Spleen (tissue), 11 donors: ENCODE results near the gene EME1. TPM values are rescaled to one million over a fixed set of nuclear protein-coding genes. Genes with fewer than 3 reads are reported as not detected.

ENCODE experiments used
- DNase-seq: peaks from one replicate; pipeline ENCODE4 v3.0.0-alpha.2; 2020
- H3K27ac ChIP-seq, 8 donors: fragments of 200-600 bp; sonication (generic) in 7 of 8; 1 replicate in 4 of 8; 2 replicates in 4 of 8; pipeline versions ENCODE4 v1.5.0 to v1.8.0; 2016 to 2021; ENCODE audit warnings: inconsistent platforms in 4 of 8, mild to moderate bottlenecking in 4 of 8, moderate library complexity in 1 of 8
- H3K27me3 ChIP-seq, 7 donors: fragments of 200-600 bp; sonication (generic) in 6 of 7; replicated peaks in 1 of 7; 1 replicate in 4 of 7; 2 replicates in 3 of 7; pipeline versions ENCODE4 v1.5.0 to v1.8.0; 2016 to 2021; ENCODE audit warnings: inconsistent platforms in 3 of 7, mild to moderate bottlenecking in 1 of 7
- H3K36me3 ChIP-seq, 6 donors: fragments of 200-600 bp; sonication (generic) in 5 of 6; 1 replicate in 4 of 6; 2 replicates in 2 of 6; pipeline versions ENCODE4 v1.5.0 to v1.8.0; 2016 to 2021; ENCODE audit warnings: inconsistent platforms in 2 of 6
- H3K4me1 ChIP-seq, 6 donors: fragments of 200-600 bp; sonication (generic) in 5 of 6; 1 replicate in 3 of 6; 2 replicates in 3 of 6; pipeline versions ENCODE4 v1.5.0 to v1.8.0; 2016 to 2021; ENCODE audit warnings: inconsistent platforms in 3 of 6
- H3K4me3 ChIP-seq, 8 donors: fragments of 200-600 bp; sonication (generic) in 7 of 8; 1 replicate in 4 of 8; 2 replicates in 4 of 8; pipeline versions ENCODE4 v1.5.0 to v1.8.0; 2016 to 2021; ENCODE audit warnings: inconsistent platforms in 4 of 8, mild to moderate bottlenecking in 4 of 8, moderate library complexity in 2 of 8
- H3K9me3 ChIP-seq, 8 donors: fragments of 200-600 bp; sonication (generic) in 7 of 8; 1 replicate in 4 of 8; 2 replicates in 4 of 8; pipeline versions ENCODE4 v1.5.0 to v1.8.0; 2016 to 2021; ENCODE audit warnings: inconsistent platforms in 4 of 8
- POLR2A ChIP-seq, 3 donors: fragments of 450-650 bp; IDR thresholded peaks; one replicate each; pipeline ENCODE4 v1.5.1; 2017; ENCODE audit warnings: antibody characterized with exemption in 3 of 3, mild to moderate bottlenecking in 1 of 3
- POLR2AphosphoS5 ChIP-seq, 3 donors: sonication (generic); formaldehyde crosslinking; IDR thresholded peaks; one replicate each; pipeline ENCODE4 v1.5.1; 2017; ENCODE audit warnings: antibody characterized with exemption in 3 of 3
- WGBS, 5 donors: extraction: QIAGEN DNeasy Blood & Tissue Kit in 3 of 5; methylation state at CpG; one replicate each; pipeline versions ENCODE4 v1.1.5 to v1.1.7; 2013 to 2018; 5-methylcytosine and 5-hydroxymethylcytosine counted together
- intact Hi-C: fragments of 100-400 bp; cut with DNase I; formaldehyde crosslinking; loops from one replicate; pipeline ENCODE4 v1.15.0; 2023; ENCODE audit warnings: low total_unique reads
- polyA plus RNA-seq, 3 donors: library from polyadenylated mRNA; stranded (reverse); fragments of 200-250 nt; gene quantifications; one replicate each; pipeline ENCODE4 v1.2.1, GENCODE V29; 2013
- total RNA-seq, 7 donors: library from RNA; depleted of rRNA in 3 of 7; stranded (reverse); fragments of >200 nt in 3 of 7; fragmentation: NEBNext Ultra II Directional in 4 of 7; extraction: Animal tissue kit (Norgen Biotek cat#: 25700) in 4 of 7; gene quantifications; one replicate each; pipeline versions ENCODE4 v1.1.0 to v1.2.1, GENCODE V29; 2016 to 2021
- TF ChIP-seq, protein P1 (sequence below), 11 experiments: fragments of 200-600 bp in 7 of 11; fragments of 450-650 bp in 4 of 11; sonication (generic) in 4 of 11; IDR thresholded peaks in 8 of 11; conservative IDR thresholded peaks in 3 of 11; 1 replicate in 7 of 11; 2 replicates in 4 of 11; pipeline versions ENCODE4 v1.4.0 to v1.8.0; 2016 to 2021; ENCODE audit warnings: antibody characterized with exemption in 11 of 11, inconsistent platforms in 4 of 11, mild to moderate bottlenecking in 1 of 11
- donor health status: healthy with polysubstance abuse.
- donor health status: DM: no; HTN: no; CAD: no; lungs with moderate emphysema.
- donor health status: DM: no; HTN: no; CAD: no.
- donor health status: Bipolar disorder and iron deficiency.
- donor health status: healthy.
- donor health status: DM: no; HTN: no; CAD: no.
- donor health status: DM: yes; HTN: yes; CAD: no.

Gene EME1
- total and polyA plus RNA-seq, 10 donors, result 0.66 to 3.6 (median 1.9) TPM

DNA sequence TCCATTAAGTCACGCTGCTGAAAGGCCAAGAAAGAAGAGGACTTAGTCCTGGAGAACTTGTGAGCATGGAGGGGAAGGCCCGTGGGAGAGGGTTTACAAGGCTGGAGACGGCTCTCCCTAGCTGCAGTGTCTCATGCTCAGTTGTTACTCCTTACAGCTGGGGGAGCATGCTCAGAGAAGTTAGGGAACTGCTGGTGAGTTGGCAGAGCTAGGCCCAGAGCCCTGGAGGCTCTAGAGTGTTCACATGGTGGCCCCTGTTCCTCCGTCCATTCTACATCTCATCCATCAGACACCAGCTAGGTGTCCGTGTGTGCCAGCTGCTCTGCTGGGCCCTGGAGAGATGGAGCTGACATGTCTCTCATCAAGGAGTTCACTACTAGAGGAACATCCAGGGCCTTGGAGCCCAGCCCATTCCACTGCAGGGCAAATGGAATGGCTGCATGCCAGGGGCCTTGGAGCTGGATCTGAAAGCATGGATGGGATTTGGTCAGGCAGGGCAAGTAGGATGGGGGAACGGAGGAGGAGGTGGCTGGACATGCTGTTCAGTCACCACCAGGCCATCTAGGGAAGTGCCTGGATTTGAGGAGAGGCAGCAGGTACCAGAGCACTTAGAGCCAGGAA lies 20.8 kb upstream of the EME1 start:
- DNase-seq, result no peak
- H3K4me3 ChIP-seq, result no peak overlapping the region
- 83 to 90% (median 87%) methylated on average over 6 of the region's 6 CpGs for WGBS, 5 donors
- H3K9me3 ChIP-seq, result no peaks in the 10 kb centered on the region
- TF ChIP-seq POLR2AphosphoS5 (IDR thresholded peaks at IDR 0.05), result no peak
- TF ChIP-seq POLR2A (IDR thresholded peaks at IDR 0.05), result no peak
- TF ChIP-seq, protein P1, sequence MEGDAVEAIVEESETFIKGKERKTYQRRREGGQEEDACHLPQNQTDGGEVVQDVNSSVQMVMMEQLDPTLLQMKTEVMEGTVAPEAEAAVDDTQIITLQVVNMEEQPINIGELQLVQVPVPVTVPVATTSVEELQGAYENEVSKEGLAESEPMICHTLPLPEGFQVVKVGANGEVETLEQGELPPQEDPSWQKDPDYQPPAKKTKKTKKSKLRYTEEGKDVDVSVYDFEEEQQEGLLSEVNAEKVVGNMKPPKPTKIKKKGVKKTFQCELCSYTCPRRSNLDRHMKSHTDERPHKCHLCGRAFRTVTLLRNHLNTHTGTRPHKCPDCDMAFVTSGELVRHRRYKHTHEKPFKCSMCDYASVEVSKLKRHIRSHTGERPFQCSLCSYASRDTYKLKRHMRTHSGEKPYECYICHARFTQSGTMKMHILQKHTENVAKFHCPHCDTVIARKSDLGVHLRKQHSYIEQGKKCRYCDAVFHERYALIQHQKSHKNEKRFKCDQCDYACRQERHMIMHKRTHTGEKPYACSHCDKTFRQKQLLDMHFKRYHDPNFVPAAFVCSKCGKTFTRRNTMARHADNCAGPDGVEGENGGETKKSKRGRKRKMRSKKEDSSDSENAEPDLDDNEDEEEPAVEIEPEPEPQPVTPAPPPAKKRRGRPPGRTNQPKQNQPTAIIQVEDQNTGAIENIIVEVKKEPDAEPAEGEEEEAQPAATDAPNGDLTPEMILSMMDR (IDR thresholded peaks at IDR 0.05 in 8 of 11, conservative IDR thresholded peaks at IDR 0.05 in 3 of 11), result no peak
- H3K36me3 ChIP-seq, result peaks cover 0 to 55% (median 41%) of the 10 kb centered on the region in 6 donors
- intact Hi-C loops, result no loop called here
- peaks cover 6 to 30% (median 19%) of the 10 kb centered on the region in 6 donors for H3K4me1 ChIP-seq
- no peak overlapping the region for H3K27ac ChIP-seq
- no peaks in the 10 kb centered on the region for H3K27me3 ChIP-seq

DNA sequence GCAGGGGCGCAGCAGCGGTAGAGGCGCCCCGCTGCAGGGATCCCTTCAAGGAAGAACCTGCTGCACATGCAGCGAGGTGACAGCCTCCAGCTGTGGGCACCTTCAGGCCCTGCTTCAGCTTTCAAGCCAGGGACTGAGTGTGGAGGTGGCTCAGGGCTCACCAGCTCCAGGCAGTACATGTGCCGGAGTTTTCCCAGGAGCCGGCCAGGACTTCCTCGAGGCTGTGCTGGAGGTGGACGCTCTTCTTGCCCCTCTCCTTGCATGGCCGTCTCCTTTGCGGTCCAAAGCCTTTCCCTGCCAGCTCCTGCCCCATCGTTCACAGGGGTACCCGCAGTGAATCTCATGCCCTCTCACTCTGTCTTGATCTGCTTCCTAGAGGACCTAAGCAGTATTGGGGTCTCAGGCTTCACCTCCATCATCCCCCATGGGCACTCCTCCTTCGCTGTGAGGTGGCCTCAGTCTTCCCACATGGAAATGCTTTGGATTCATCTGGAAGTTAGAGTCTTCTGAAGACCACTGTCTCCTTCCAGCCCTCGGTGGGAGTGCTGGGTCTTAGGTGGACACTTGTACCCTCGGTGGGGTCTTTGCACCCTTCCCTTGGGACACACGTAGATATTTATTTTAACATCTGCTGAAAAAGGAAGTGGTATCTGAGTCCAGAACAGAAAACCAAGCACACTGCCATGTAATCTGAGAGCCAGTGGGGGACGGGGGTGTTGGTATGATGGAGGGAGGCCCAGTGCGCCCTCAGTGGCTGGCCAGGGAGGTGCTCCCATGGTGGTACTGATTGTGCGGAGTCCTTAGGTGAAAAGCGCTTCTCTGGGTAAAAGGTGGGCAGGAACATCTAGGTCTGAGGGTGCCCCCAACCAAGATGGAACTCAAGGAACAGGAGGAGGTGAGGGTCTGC lies 20.1 kb upstream of the EME1 start:
- no peak for DNase-seq
- Histone ChIP-seq H3K9me3 (no peaks in the 10 kb centered on the region), H3K27ac (no peak overlapping the region), H3K4me1 (peaks cover 0 to 23% (median 11%) of the 10 kb centered on the region in 6 donors), H3K4me3 (no peak overlapping the region), H3K27me3 (no peaks in the 10 kb centered on the region), H3K36me3 (peaks cover 0 to 63% (median 48%) of the 10 kb centered on the region in 6 donors)
- WGBS, 5 donors, result 83 to 93% (median 91%) methylated on average over 18 to 21 of the region's 21 CpGs
- TF ChIP-seq POLR2AphosphoS5 (IDR thresholded peaks at IDR 0.05) (no peak), POLR2A (IDR thresholded peaks at IDR 0.05) (no peak)
- TF ChIP-seq, protein P1 (IDR thresholded peaks at IDR 0.05 in 8 of 11, conservative IDR thresholded peaks at IDR 0.05 in 3 of 11), result no peak
- intact Hi-C loops, result no loop called here

DNA sequence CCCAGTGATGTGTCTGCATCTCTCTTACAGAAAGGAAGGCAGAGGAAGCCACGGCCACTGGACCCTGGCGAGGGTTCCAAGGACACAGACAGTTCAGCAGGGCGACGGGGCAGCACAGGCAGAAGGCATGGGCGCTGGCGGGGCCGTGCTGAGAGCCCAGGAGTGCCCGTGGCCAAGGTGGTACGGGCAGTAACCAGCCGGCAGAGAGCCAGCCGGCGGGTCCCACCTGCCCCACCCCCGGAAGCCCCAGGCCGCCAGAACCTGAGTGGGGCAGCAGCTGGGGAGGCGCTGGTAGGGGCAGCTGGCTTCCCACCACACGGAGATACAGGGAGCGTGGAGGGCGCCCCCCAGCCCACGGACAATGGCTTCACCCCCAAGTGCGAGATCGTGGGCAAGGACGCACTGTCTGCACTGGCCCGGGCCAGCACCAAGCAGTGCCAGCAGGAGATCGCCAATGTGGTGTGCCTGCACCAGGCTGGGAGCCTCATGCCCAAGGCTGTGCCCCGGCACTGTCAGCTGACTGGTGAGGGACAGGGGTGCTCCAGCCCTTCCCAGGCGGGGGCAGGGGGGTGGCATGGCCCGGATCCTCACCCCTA lies 19.3 kb upstream of the EME1 start:
- DNase-seq, result no peak
- 90 to 94% (median 94%) methylated on average over 11 to 27 of the region's 27 CpGs for WGBS, 5 donors
- intact Hi-C loops, result no loop called here
- H3K27ac ChIP-seq, result no peak overlapping the region
- peaks cover 0 to 71% (median 56%) of the 10 kb centered on the region in 6 donors for H3K36me3 ChIP-seq
- peaks cover 0 to 15% (median 4%) of the 10 kb centered on the region in 6 donors for H3K4me1 ChIP-seq
- H3K9me3 ChIP-seq, result no peaks in the 10 kb centered on the region
- no peaks in the 10 kb centered on the region for H3K27me3 ChIP-seq
- no peak overlapping the region for H3K4me3 ChIP-seq
- peak in 1 of 3 donors; percentile 13 for TF ChIP-seq POLR2AphosphoS5 (IDR thresholded peaks at IDR 0.05)
- TF ChIP-seq, protein P1 (IDR thresholded peaks at IDR 0.05 in 8 of 11, conservative IDR thresholded peaks at IDR 0.05 in 3 of 11), result no peak
- TF ChIP-seq POLR2A (IDR thresholded peaks at IDR 0.05), result no peak
